ENCODE results near the gene STXBP5. TPM values are rescaled to one million over a fixed set of nuclear protein-coding genes. Genes with fewer than 3 reads are reported as not detected.

Gene STXBP5
- total and polyA plus RNA-seq, 2 of the 4 experiments (the other 2 are of a cell fraction) = 13.2 to 46.4 TPM

- Histone ChIP-seq H3K9ac (ENCODE audit: low read depth, low read length) (no peak overlapping the region), H4K91ac (ENCODE audit: insufficient read depth, low read depth, low read length) (no peak overlapping the region), H3K9me3 (ENCODE audit: control insufficient read depth, insufficient read depth, low read length) (no peaks in the 10 kb centered on the region), H3K4me3 (ENCODE audit: insufficient read depth, low read depth, low read length) (no peak overlapping the region), H4K5ac (ENCODE audit: low read depth, low read length) (no peak overlapping the region), H3K36me3 (ENCODE audit: control insufficient read depth, insufficient read depth, low read length) (peaks cover 4% of the 10 kb centered on the region; the same call in 1 of the 2 replicates), H3K4me2 (ENCODE audit: low read depth, low read length) (no peak overlapping the region), H3K23ac (ENCODE audit: low read depth, low read length) (no peak overlapping the region), H2BK15ac (ENCODE audit: low read depth, low read length) (no peak overlapping the region), H3K18ac (ENCODE audit: low read depth, low read length) (no peak overlapping the region), H2AK5ac (ENCODE audit: low read depth, low read length) (no peak overlapping the region), H4K8ac (ENCODE audit: low read depth in 2 of 2, low read length in 2 of 2) (no peak overlapping the region), H3K79me1 (ENCODE audit: low read depth in 1 of 2, low read length in 2 of 2) (no peaks in the 10 kb centered on the region), H2BK20ac (ENCODE audit: low read depth, low read length) (no peak overlapping the region), H3K56ac (ENCODE audit: extremely low read depth, insufficient read depth, low read length) (no peak overlapping the region), H2BK120ac (ENCODE audit: low read depth, low read length) (no peak overlapping the region), H3K4ac (ENCODE audit: low read depth, low read length) (no peak overlapping the region), H3K9me1 (ENCODE audit: insufficient read depth, low read length) (no peaks in the 10 kb centered on the region), H4K20me1 (ENCODE audit: insufficient read depth, low read length) (no peaks in the 10 kb centered on the region), H3K27ac (ENCODE audit: insufficient read depth, low read length) (no peak overlapping the region), H3K4me1 (ENCODE audit: control insufficient read depth, insufficient read depth, low read length) (no peaks in the 10 kb centered on the region), H2BK5ac (ENCODE audit: low read depth, low read length, poor library complexity, severe bottlenecking) (no peak overlapping the region), H2AFZ (replicated peaks; ENCODE audit: low read length, poor library complexity) (no peak overlapping the region), H3K27me3 (ENCODE audit: control insufficient read depth, insufficient read depth, low read length) (no peaks in the 10 kb centered on the region), H3K14ac (replicated peaks; ENCODE audit: low read depth, low read length) (no peak overlapping the region), H2AK9ac (replicated peaks; ENCODE audit: low read depth, low read length, poor library complexity) (no peak overlapping the region)
- intact Hi-C loops (cut with micrococcal nuclease) (loop anchor here (5.0 kb wide), 1 partner anchor 39 kb away; no protein-coding TSS in a partner anchor), dilution Hi-C loops (cut with HindIII; ENCODE audit: low sequenced_read_pairs, unreplicated experiment) (no loop called here), in situ Hi-C loops (cut with MboI; ENCODE audit: low sequenced_read_pairs) (no loop called here)
- ATAC-seq (ENCODE audit: low read depth) (no peak), DNase-seq (no peak)
- no TSS peak for BruUV-seq (replicated peaks)
- ChIA-PET POLR2A (ENCODE audit: unreplicated experiment) (no interaction called here), CTCF (no interaction called here)
- TF ChIP-seq USF2 (IDR thresholded peaks at IDR 0.05; ENCODE audit: low read depth, low read length) = no peak
- no peak for TF ChIP-seq MXI1 (IDR thresholded peaks at IDR 0.05; ENCODE audit: borderline replicate concordance, low read depth, low read length)
- no peak for TF ChIP-seq NFE2L2 (IDR thresholded peaks at IDR 0.05; ENCODE audit: low read depth, low read length)
- no peak for TF ChIP-seq POLR2A (IDR thresholded peaks at IDR 0.05; ENCODE audit: low read depth, low read length)
- TF ChIP-seq RAD21 (IDR thresholded peaks at IDR 0.05; ENCODE audit: low read length) = no peak
- no peak for TF ChIP-seq MAZ (IDR thresholded peaks at IDR 0.05; ENCODE audit: borderline replicate concordance, low read depth, low read length)
- TF ChIP-seq MAFK (IDR thresholded peaks at IDR 0.05; ENCODE audit: low read depth, low read length) = no peak
- no peak for TF ChIP-seq RCOR1 (IDR thresholded peaks at IDR 0.05; ENCODE audit: insufficient replicate concordance, low read length)
- TF ChIP-seq FOS (IDR thresholded peaks at IDR 0.05; ENCODE audit: low read depth, low read length) = no peak
- TF ChIP-seq, protein P1, sequence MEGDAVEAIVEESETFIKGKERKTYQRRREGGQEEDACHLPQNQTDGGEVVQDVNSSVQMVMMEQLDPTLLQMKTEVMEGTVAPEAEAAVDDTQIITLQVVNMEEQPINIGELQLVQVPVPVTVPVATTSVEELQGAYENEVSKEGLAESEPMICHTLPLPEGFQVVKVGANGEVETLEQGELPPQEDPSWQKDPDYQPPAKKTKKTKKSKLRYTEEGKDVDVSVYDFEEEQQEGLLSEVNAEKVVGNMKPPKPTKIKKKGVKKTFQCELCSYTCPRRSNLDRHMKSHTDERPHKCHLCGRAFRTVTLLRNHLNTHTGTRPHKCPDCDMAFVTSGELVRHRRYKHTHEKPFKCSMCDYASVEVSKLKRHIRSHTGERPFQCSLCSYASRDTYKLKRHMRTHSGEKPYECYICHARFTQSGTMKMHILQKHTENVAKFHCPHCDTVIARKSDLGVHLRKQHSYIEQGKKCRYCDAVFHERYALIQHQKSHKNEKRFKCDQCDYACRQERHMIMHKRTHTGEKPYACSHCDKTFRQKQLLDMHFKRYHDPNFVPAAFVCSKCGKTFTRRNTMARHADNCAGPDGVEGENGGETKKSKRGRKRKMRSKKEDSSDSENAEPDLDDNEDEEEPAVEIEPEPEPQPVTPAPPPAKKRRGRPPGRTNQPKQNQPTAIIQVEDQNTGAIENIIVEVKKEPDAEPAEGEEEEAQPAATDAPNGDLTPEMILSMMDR (conservative IDR thresholded peaks at IDR 0.05; ENCODE audit: low read depth, low read length) = no peak
- no peak for TF ChIP-seq ELK1 (IDR thresholded peaks at IDR 0.05; ENCODE audit: borderline replicate concordance, low read depth, low read length)
- no peak for TF ChIP-seq RFX5 (IDR thresholded peaks at IDR 0.05; ENCODE audit: low read depth, low read length)
- no peak for TF ChIP-seq BHLHE40 (IDR thresholded peaks at IDR 0.05; ENCODE audit: low read depth, low read length)
- TF ChIP-seq CEBPB (IDR thresholded peaks at IDR 0.05; ENCODE audit: low read depth, low read length) = no peak
- TF ChIP-seq SMC3 (IDR thresholded peaks at IDR 0.05; ENCODE audit: low read depth, low read length) = no peak
- TF ChIP-seq CHD1 (IDR thresholded peaks at IDR 0.05; ENCODE audit: low read depth, low read length) = no peak
Observed at GRCh38 chr6:147371325-147371724, 167.1 kb downstream of the STXBP5 start.

Measured in IMR-90 (cell line).